GM12878 (cell line): ENCODE measurements around the gene ZNF700. TPM values are rescaled to one million over a fixed set of nuclear protein-coding genes. Genes with fewer than 3 reads are reported as not detected.

Source experiments
- ATAC-seq: fragments of 200-7000 bp; cut with Tn5 transposase; 3 replicates; pipeline ENCODE4 v1.9.1; 2020; ENCODE audit warnings: mild to moderate bottlenecking, moderate library complexity
- BruUV-seq: library from RNA; stranded (reverse); fragments of 400-500 nt; replicated peaks from 2 replicates; lab custom pipeline; 2021; lab: Mats Ljungman, UMichigan
- CTCF ChIA-PET: fragments of 300-600 bp; sonication (Branson Sonifier 250); formaldehyde crosslinking; extraction: SDS; loops from one replicate; lab custom pipeline; 2021; ENCODE audit warnings: inconsistent platforms; lab: Yijun Ruan, JAX
- POLR2A ChIA-PET: fragments of 350-600 bp; formaldehyde crosslinking; extraction: SDS; loops from one replicate; lab custom pipeline; 2021; ENCODE audit warnings: inconsistent platforms; lab: Charles Lee
- RAD21 ChIA-PET: fragments of 300-600 bp; sonication (Branson Sonifier 250); formaldehyde crosslinking; loops from one replicate; lab custom pipeline; 2023; ENCODE audit warnings: antibody characterized with exemption; ENCODE audit not compliant: unreplicated experiment; lab: Charles Lee
- SMC1A ChIA-PET: fragments of 300-600 bp; sonication (Branson Sonifier 250); formaldehyde crosslinking; loops from one replicate; lab custom pipeline; 2023; ENCODE audit not compliant: unreplicated experiment, uncharacterized antibody; lab: Charles Lee
- DNase-seq: peaks from one replicate; pipeline ENCODE4 v3.0.0-alpha.2; 2011; ENCODE audit warnings: low read depth, low spot score
- FAIRE-seq: peaks from 3 replicates; lab custom pipeline; 2011; peaks lifted over from hg19 to GRCh38; lab: Jason Lieb, UNC
- H2AFZ ChIP-seq: 2 replicates; pipeline ENCODE4 v1.6.0; 2011; ENCODE audit warnings: low read depth, low read length, control low read depth; ENCODE audit not compliant: control insufficient read depth
- H3K27ac ChIP-seq: 2 replicates; pipeline ENCODE4 v1.5.1; 2011; ENCODE audit warnings: control low read depth; ENCODE audit not compliant: control insufficient read depth, insufficient read depth
- H3K27me3 ChIP-seq, 2 experiments: replicated peaks in 1 of 2; 2 replicates each; pipeline versions ENCODE4 v1.6.0 to v1.6.1; 2011; ENCODE audit warnings: low read length in 1 of 2; ENCODE audit not compliant: control insufficient read depth in 2 of 2, insufficient read depth in 2 of 2
- H3K36me3 ChIP-seq, 2 experiments: 2 replicates each; pipeline ENCODE4 v1.5.1; 2011; ENCODE audit warnings: low read length in 1 of 2; ENCODE audit not compliant: control insufficient read depth in 2 of 2, insufficient read depth in 2 of 2
- H3K4me1 ChIP-seq: 2 replicates; pipeline ENCODE4 v1.6.1; 2011; ENCODE audit warnings: mild to moderate bottlenecking, low read length, moderate library complexity, mixed read lengths; ENCODE audit not compliant: control insufficient read depth, insufficient read depth
- H3K4me2 ChIP-seq: 2 replicates; pipeline ENCODE4 v1.6.0; 2011; ENCODE audit warnings: control low read depth; ENCODE audit not compliant: control insufficient read depth, insufficient read depth
- H3K4me3 ChIP-seq: fragments of 200-600 bp; sonication (generic); 2 replicates; pipeline ENCODE4 v1.5.1; 2016
- H3K79me2 ChIP-seq: 2 replicates; pipeline ENCODE4 v1.6.0; 2011; ENCODE audit warnings: low read length; ENCODE audit not compliant: control insufficient read depth, insufficient read depth
- H3K9ac ChIP-seq: 2 replicates; pipeline ENCODE4 v1.8.0; 2011; ENCODE audit warnings: low read length, control low read depth, mixed read lengths; ENCODE audit not compliant: control insufficient read depth, insufficient read depth
- H3K9me3 ChIP-seq: replicated peaks from 3 replicates; pipeline ENCODE4 v1.5.1; 2011; ENCODE audit warnings: mild to moderate bottlenecking, low read length; ENCODE audit not compliant: control insufficient read depth, insufficient read depth
- H4K20me1 ChIP-seq: 2 replicates; pipeline ENCODE4 v1.6.0; 2011; ENCODE audit not compliant: control insufficient read depth, insufficient read depth
- ATF7 ChIP-seq: fragments of 450-650 bp; IDR thresholded peaks from 2 replicates; pipeline ENCODE4 v1.6.1; 2016; ENCODE audit warnings: low read depth, mild to moderate bottlenecking
- CHD1 ChIP-seq: IDR thresholded peaks from 2 replicates; pipeline ENCODE4 v1.6.1; 2012; ENCODE audit warnings: low read depth, low read length, improper control_type of control experiment
- FOXK2 ChIP-seq: fragments of 450-650 bp; IDR thresholded peaks from 2 replicates; pipeline ENCODE4 v1.6.1; 2017; ENCODE audit warnings: mild to moderate bottlenecking, moderate library complexity
- RELB ChIP-seq: fragments of 450-650 bp; IDR thresholded peaks from 2 replicates; pipeline ENCODE4 v1.6.1; 2017; ENCODE audit warnings: low read depth, mild to moderate bottlenecking, moderate library complexity
- USF2 ChIP-seq: IDR thresholded peaks from 2 replicates; pipeline ENCODE4 v1.6.1; 2011; ENCODE audit warnings: low read depth, low read length, improper control_type of control experiment, borderline replicate concordance
- WGBS: methylation state at CpG from one replicate; pipeline ENCODE4 v1.1.6; 2016; ENCODE audit warnings: low lambda C conversion rate; ENCODE audit not compliant: insufficient replicate concordance, insufficient coverage; ENCODE audit errors: missing lambda C conversion rate; 5-methylcytosine and 5-hydroxymethylcytosine counted together
- in situ Hi-C: fragments of 300-500 bp; cut with MboI; formaldehyde crosslinking; loops from 9 replicates; pipeline ENCODE4 v1.14.3; 2018; ENCODE audit warnings: mixed read lengths
- intact Hi-C: fragments of 100-400 bp; cut with micrococcal nuclease; formaldehyde crosslinking; loops from one replicate; pipeline ENCODE4 v1.14.2; 2022; ENCODE audit not compliant: unreplicated experiment
- polyA plus RNA-seq, 11 experiments: library from polyadenylated mRNA; depleted of rRNA in 4 of 11; unstranded in 6 of 11; stranded (reverse) in 5 of 11; fragments of >200 nt; fragmentation: Nextera tagmentation in 4 of 11; fragmentation: Illumina TruSeq in 1 of 11; extraction: Ambion mirVana in 4 of 11; extraction: Trizol in 1 of 11; gene quantifications; 1 replicate in 1 of 11; 2 replicates in 10 of 11; pipeline versions ENCODE4 v1.2.1 to v1.2.3, GENCODE V29; 2011 to 2016; ENCODE audit warnings: inconsistent platforms in 2 of 11, missing spikeins in 2 of 11, low read depth in 1 of 11
- total RNA-seq, 4 experiments: library from RNA; depleted of rRNA in 3 of 4; stranded (reverse); fragments of >200 nt in 3 of 4; fragmentation: Illumina TruSeq in 1 of 4; extraction: Trizol in 1 of 4; gene quantifications; 2 replicates each; pipeline versions ENCODE4 v1.2.1 to v1.2.3, GENCODE V29; 2013 to 2021

The ZNF700 gene
- total and polyA plus RNA-seq, 10 of the 15 experiments (the other 5 are each of a cell fraction or from before 2014, with no cell fraction given), result 6.7 to 16.0 (median 11.1) TPM

GRCh38 chr19:11880598-11880997, 44.3 kb upstream of the ZNF700 start:
- Histone ChIP-seq H3K79me2 (no peaks in the 10 kb centered on the region), H3K36me3 (no peaks in the 10 kb centered on the region), H3K4me1 (no peaks in the 10 kb centered on the region), H3K27me3 (no peaks in the 10 kb centered on the region), H3K4me2 (no peak overlapping the region), H3K27ac (no peak overlapping the region), H3K9me3 (peaks cover 2% of the 10 kb centered on the region; the same call in 2 of the 3 replicates), H2AFZ (no peak overlapping the region), H3K9ac (no peak overlapping the region), H3K4me3 (no peak overlapping the region), H4K20me1 (no peaks in the 10 kb centered on the region)
- ATAC-seq (no peak), DNase-seq (no peak), FAIRE-seq (no peak)
- TF ChIP-seq USF2 (no peak), RELB (no peak), FOXK2 (no peak), ATF7 (no peak), CHD1 (no peak)
- intact Hi-C loops (no loop called here), in situ Hi-C loops (no loop called here)
- POLR2A ChIA-PET, result no interaction called here
- CTCF ChIA-PET, result interaction anchor here (0.8 to 3.0 kb wide), 8 partner anchors 43 to 261 kb away, joined by 3 to 19 read pairs (median 5); partner anchors contain the start of genes ZNF491 and ZNF700
- BruUV-seq, result no TSS peak
- SMC1A ChIA-PET, result interaction anchor here (1.3 to 1.4 kb wide), 2 partner anchors 43 to 109 kb away, joined by 3 to 4 read pairs; no protein-coding TSS in a partner anchor
- 69% methylated on average over 11 of the region's 12 CpGs for WGBS
- RAD21 ChIA-PET, result interaction anchor here (1.0 kb wide), 1 partner anchor 108 kb away, joined by 4 read pairs; no protein-coding TSS in a partner anchor
